Fibroblast of villous mesenchyme (primary cell): Measurements from ENCODE around the gene RERE. TPM values are rescaled to one million over a fixed set of nuclear protein-coding genes. Genes with fewer than 3 reads are reported as not detected.

Source experiments
- DNase-seq: peaks from one replicate; pipeline ENCODE4 v3.0.0-alpha.2; 2010; ENCODE audit warnings: low read depth
- H3K4me3 ChIP-seq: 2 replicates; pipeline ENCODE4 v1.5.1; 2011; ENCODE audit warnings: low read depth, mild to moderate bottlenecking, low read length
- total RNA-seq: library from RNA; depleted of rRNA; stranded (reverse); fragments of >200 nt; gene quantifications from 2 replicates; pipeline ENCODE4 v1.2.3, GENCODE V29; 2012
- TF ChIP-seq, protein P1 (sequence below): IDR thresholded peaks from 2 replicates; pipeline ENCODE4 v1.5.1; 2012; ENCODE audit warnings: low read depth, mild to moderate bottlenecking, low read length; ENCODE audit not compliant: insufficient read depth

Gene RERE
- total RNA-seq, 1 donor, result 51.4 TPM

- DNase-seq, result peak; percentile 87
- TF ChIP-seq, protein P1, sequence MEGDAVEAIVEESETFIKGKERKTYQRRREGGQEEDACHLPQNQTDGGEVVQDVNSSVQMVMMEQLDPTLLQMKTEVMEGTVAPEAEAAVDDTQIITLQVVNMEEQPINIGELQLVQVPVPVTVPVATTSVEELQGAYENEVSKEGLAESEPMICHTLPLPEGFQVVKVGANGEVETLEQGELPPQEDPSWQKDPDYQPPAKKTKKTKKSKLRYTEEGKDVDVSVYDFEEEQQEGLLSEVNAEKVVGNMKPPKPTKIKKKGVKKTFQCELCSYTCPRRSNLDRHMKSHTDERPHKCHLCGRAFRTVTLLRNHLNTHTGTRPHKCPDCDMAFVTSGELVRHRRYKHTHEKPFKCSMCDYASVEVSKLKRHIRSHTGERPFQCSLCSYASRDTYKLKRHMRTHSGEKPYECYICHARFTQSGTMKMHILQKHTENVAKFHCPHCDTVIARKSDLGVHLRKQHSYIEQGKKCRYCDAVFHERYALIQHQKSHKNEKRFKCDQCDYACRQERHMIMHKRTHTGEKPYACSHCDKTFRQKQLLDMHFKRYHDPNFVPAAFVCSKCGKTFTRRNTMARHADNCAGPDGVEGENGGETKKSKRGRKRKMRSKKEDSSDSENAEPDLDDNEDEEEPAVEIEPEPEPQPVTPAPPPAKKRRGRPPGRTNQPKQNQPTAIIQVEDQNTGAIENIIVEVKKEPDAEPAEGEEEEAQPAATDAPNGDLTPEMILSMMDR, result peak; percentile 35
- no peak overlapping the region for H3K4me3 ChIP-seq
Measured at GRCh38 chr1:8342325-8342724, 475.1 kb downstream of the RERE start.

- TF ChIP-seq, protein P1, result no peak
- H3K4me3 ChIP-seq, result no peak overlapping the region
Measured at GRCh38 chr1:8340448-8340847, 477.0 kb downstream of the RERE start.

GRCh38 chr1:8339203-8339600 lies 478.2 kb downstream of the RERE start:
- H3K4me3 ChIP-seq, result no peak overlapping the region
- no peak for DNase-seq
- TF ChIP-seq, protein P1, result no peak

More at GRCh38 chr1:8340448-8340847, 477.0 kb downstream of the RERE start:
- no peak for DNase-seq

- TF ChIP-seq, protein P1, result no peak
- H3K4me3 ChIP-seq, result no peak overlapping the region
- no peak for DNase-seq
Measured at GRCh38 chr1:8338526-8339202, 478.8 kb downstream of the RERE start.

- DNase-seq, result no peak
- H3K4me3 ChIP-seq, result no peak overlapping the region
- TF ChIP-seq, protein P1, result no peak
Measured at GRCh38 chr1:8337776-8338525, 479.5 kb downstream of the RERE start.

- DNase-seq, result no peak
- TF ChIP-seq, protein P1, result no peak
- H3K4me3 ChIP-seq, result no peak overlapping the region
Measured at GRCh38 chr1:8335246-8335645, 482.2 kb downstream of the RERE start.
